ENCODE measurements around the gene SHISAL1.

SHISAL1 gene

DNA sequence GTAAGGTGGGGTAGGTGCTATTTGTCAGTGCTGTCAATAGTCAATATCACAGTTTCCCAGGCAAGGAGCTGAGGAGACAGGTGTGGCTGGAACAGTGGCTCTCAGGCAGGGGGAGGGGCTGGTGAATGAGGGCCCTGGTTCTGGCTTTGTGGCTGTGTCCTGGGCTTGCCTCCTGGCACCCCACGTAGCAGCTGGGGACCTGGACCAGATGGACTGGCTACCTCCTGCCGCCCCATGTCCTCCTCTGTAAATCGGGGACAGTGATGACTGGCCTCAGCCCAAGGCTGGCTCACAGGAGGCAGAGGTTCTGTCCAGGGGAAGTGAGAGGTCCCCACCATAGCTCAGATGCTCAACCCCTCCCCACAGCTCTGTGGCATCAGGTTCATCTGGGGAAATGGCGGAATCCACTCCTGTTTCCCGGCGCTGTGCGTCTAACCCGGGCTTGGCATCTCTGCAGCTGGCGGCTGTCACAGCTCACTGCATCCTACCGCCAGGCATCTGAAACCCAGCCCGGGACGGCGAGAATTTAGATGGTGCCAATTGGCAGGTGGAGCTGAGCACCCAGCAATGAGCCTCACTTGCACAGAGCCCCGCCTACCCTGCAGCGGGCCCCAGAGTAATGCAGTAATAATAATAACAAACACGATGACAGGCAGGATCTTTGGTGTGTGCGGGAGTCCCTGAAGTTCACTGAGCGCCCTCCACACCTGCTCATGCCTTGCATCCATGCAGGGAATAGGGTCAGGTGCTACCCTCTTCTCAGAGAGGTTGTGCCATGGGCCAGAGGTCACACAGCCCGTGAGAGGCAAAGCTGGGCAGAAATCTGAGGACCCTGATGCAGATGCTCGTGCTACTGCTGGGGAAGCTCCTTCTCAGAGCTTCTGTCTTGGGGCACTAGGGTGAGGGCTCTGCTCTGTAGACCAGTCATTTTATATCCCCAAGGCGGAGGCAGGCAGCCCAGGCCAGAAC is 27.8 kb upstream of the SHISAL1 start:
- DNase-seq (ENCODE audit: low spot score) (no peak), ATAC-seq (ENCODE audit: low read depth) (no peak)
- no peaks in the 10 kb centered on the region for H3K27me3 ChIP-seq (ENCODE audit: insufficient read depth, poor library complexity, severe bottlenecking)
- H3K36me3 ChIP-seq (ENCODE audit: low read depth), result no peaks in the 10 kb centered on the region
- no peak overlapping the region for H3K4me3 ChIP-seq (ENCODE audit: severe bottlenecking)
- no peaks in the 10 kb centered on the region for H3K9me3 ChIP-seq (ENCODE audit: severe bottlenecking)
- no peak overlapping the region for H3K27ac ChIP-seq (ENCODE audit: poor library complexity, severe bottlenecking)
- H3K4me1 ChIP-seq (ENCODE audit: insufficient read depth, poor library complexity, severe bottlenecking), result no peaks in the 10 kb centered on the region
- TF ChIP-seq, protein P1, sequence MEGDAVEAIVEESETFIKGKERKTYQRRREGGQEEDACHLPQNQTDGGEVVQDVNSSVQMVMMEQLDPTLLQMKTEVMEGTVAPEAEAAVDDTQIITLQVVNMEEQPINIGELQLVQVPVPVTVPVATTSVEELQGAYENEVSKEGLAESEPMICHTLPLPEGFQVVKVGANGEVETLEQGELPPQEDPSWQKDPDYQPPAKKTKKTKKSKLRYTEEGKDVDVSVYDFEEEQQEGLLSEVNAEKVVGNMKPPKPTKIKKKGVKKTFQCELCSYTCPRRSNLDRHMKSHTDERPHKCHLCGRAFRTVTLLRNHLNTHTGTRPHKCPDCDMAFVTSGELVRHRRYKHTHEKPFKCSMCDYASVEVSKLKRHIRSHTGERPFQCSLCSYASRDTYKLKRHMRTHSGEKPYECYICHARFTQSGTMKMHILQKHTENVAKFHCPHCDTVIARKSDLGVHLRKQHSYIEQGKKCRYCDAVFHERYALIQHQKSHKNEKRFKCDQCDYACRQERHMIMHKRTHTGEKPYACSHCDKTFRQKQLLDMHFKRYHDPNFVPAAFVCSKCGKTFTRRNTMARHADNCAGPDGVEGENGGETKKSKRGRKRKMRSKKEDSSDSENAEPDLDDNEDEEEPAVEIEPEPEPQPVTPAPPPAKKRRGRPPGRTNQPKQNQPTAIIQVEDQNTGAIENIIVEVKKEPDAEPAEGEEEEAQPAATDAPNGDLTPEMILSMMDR (IDR thresholded peaks at IDR 0.05; ENCODE audit: poor library complexity, severe bottlenecking), result no peak

DNA sequence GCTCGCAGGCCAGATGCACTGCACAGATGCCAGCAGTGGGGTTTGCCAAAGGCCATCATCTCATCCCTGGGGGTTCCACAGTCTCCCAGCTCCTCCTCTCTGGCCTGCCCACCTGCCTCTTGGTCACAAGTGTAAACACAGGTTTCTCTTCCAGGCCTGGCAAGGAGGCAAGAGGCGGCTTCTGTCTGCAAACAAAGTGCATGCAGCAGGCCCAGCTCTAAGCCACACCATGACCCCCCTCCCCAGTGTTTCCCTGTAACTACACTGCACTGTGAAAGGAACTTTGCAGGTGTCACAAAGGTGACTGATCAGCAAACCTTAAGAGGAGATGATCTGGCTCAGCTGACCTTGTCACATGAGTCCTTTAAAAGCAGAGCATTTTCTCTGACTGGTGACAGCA is 26.2 kb upstream of the SHISAL1 start:
- Histone ChIP-seq H3K9me3 (ENCODE audit: severe bottlenecking) (no peaks in the 10 kb centered on the region), H3K4me3 (ENCODE audit: severe bottlenecking) (no peak overlapping the region), H3K36me3 (ENCODE audit: low read depth) (no peaks in the 10 kb centered on the region), H3K27ac (ENCODE audit: poor library complexity, severe bottlenecking) (no peak overlapping the region), H3K4me1 (ENCODE audit: insufficient read depth, poor library complexity, severe bottlenecking) (no peaks in the 10 kb centered on the region), H3K27me3 (ENCODE audit: insufficient read depth, poor library complexity, severe bottlenecking) (no peaks in the 10 kb centered on the region)
- ATAC-seq (ENCODE audit: low read depth) (no peak), DNase-seq (ENCODE audit: low spot score) (no peak)
- TF ChIP-seq, protein P1 (IDR thresholded peaks at IDR 0.05; ENCODE audit: poor library complexity, severe bottlenecking), result no peak

DNA sequence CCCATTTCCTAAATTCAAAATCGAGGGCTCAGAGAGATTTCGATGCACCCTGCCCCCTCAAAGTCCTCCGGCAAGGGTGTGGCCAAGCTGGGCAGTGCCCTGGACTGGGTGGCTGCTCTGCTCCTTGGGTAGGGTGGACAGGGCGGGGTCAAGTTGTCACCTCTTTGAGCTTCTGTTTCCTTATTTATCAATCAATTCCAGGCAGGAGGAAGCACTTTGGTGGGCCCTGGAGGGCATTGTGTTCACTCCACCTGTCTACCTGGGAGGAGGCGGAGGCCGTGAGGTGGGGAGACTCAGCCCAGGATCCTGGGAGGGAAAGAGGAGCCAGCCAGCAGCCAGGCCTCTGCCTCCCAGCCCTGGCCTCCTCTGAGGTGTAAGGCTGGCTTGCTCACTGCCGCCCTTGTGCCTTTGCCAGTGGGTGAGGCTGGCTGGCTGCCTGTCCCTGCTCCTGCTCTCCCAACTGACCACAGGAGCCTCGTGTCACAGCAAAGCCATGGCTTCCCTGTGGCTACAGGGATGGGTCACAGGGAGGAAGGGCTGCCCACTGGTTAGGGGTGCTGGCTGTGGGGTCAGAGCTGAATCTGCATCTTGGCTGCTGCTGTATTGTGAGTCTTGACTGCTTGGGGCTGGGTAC is 25.5 kb upstream of the SHISAL1 start:
- no peak overlapping the region for H3K4me3 ChIP-seq (ENCODE audit: severe bottlenecking)
- ATAC-seq (ENCODE audit: low read depth) (no peak), DNase-seq (ENCODE audit: low spot score) (no peak)
- H3K36me3 ChIP-seq (ENCODE audit: low read depth), result no peaks in the 10 kb centered on the region
- H3K9me3 ChIP-seq (ENCODE audit: severe bottlenecking), result no peaks in the 10 kb centered on the region
- no peak overlapping the region for H3K27ac ChIP-seq (ENCODE audit: poor library complexity, severe bottlenecking)
- TF ChIP-seq, protein P1 (IDR thresholded peaks at IDR 0.05; ENCODE audit: poor library complexity, severe bottlenecking), result no peak
- no peaks in the 10 kb centered on the region for H3K4me1 ChIP-seq (ENCODE audit: insufficient read depth, poor library complexity, severe bottlenecking)
- no peaks in the 10 kb centered on the region for H3K27me3 ChIP-seq (ENCODE audit: insufficient read depth, poor library complexity, severe bottlenecking)

DNA sequence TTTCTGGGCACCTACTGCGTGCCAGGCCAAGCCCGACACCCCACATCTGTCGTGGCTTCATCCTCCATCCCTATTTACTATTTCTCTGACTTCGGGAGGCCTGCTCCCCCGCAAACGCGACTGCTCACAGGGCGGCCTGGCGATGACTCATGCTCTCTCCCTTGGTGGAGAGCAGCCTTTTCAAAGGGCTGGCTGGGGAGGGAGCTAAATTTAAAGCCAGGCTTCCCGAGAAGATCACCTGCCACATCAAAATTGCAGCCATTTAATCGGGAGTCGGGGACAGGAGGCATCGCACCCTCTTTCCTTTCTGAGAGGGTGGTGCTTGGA is 24.9 kb upstream of the SHISAL1 start:
- no peak for DNase-seq (ENCODE audit: low spot score)

More for the DNA sequence above, 24.9 kb upstream of the SHISAL1 start:
- Histone ChIP-seq H3K9me3 (ENCODE audit: severe bottlenecking) (no peaks in the 10 kb centered on the region), H3K27me3 (ENCODE audit: insufficient read depth, poor library complexity, severe bottlenecking) (peaks cover 5% of the 10 kb centered on the region), H3K4me3 (ENCODE audit: severe bottlenecking) (no peak overlapping the region), H3K4me1 (ENCODE audit: insufficient read depth, poor library complexity, severe bottlenecking) (no peaks in the 10 kb centered on the region), H3K36me3 (ENCODE audit: low read depth) (no peaks in the 10 kb centered on the region), H3K27ac (ENCODE audit: poor library complexity, severe bottlenecking) (no peak overlapping the region)
- TF ChIP-seq, protein P1 (IDR thresholded peaks at IDR 0.05; ENCODE audit: poor library complexity, severe bottlenecking), result no peak
- ATAC-seq (ENCODE audit: low read depth), result peak; percentile 50; the same call in 2 of the 3 replicates
